GM18873 (cell line): Measurements from ENCODE around the gene ZSWIM5.
"Not testable (repeated sequence)": the region's sequence is repeated elsewhere in the genome, so short reads cannot be mapped to it uniquely, and the experiment has no call there.

Source experiments
- ATAC-seq: cut with Tn5 transposase; IDR thresholded peaks from one replicate; pipeline ENCODE4 v1.9.1; 2021; ENCODE audit warnings: mild to moderate bottlenecking, moderate library complexity, moderate number of reproducible peaks; ENCODE audit not compliant: unreplicated experiment, low FRiP score

ZSWIM5 gene

GRCh38 chr1:45008516-45008915, 197.9 kb downstream of the ZSWIM5 start:
- no peak for ATAC-seq

- no peak for ATAC-seq
Measured at GRCh38 chr1:45008076-45008475, 198.3 kb downstream of the ZSWIM5 start.

GRCh38 chr1:45007311-45007710, 199.1 kb downstream of the ZSWIM5 start:
- ATAC-seq = no peak

- ATAC-seq = no peak
Measured at GRCh38 chr1:45005761-45006160, 200.6 kb downstream of the ZSWIM5 start.

GRCh38 chr1:45004281-45004920, 202.0 kb downstream of the ZSWIM5 start:
- ATAC-seq = no peak

- no peak for ATAC-seq
Measured at GRCh38 chr1:45003741-45004140, 202.7 kb downstream of the ZSWIM5 start.

- no peak for ATAC-seq
Measured at GRCh38 chr1:45002650-45003645, 203.5 kb downstream of the ZSWIM5 start.

GRCh38 chr1:45001576-45001975, 204.8 kb downstream of the ZSWIM5 start:
- not testable (repeated sequence) for ATAC-seq

- ATAC-seq = no peak
Measured at GRCh38 chr1:45001011-45001481, 205.4 kb downstream of the ZSWIM5 start.

GRCh38 chr1:44999232-44999631, 207.2 kb downstream of the ZSWIM5 start:
- ATAC-seq = no peak

GRCh38 chr1:44995467-44996238, 210.8 kb downstream of the ZSWIM5 start:
- no peak for ATAC-seq

GRCh38 chr1:44994309-44994898, 212.0 kb downstream of the ZSWIM5 start:
- ATAC-seq = no peak

- ATAC-seq = no peak
Measured at GRCh38 chr1:44988531-44989156, 217.8 kb downstream of the ZSWIM5 start.

GRCh38 chr1:44985747-44986359, 220.6 kb downstream of the ZSWIM5 start:
- peak; percentile 9 for ATAC-seq

- not testable (repeated sequence) for ATAC-seq
Measured at GRCh38 chr1:44977372-44977771, 229.0 kb downstream of the ZSWIM5 start.

GRCh38 chr1:44976252-44976651, 230.2 kb downstream of the ZSWIM5 start:
- ATAC-seq = no peak

- no peak for ATAC-seq
Measured at GRCh38 chr1:44973645-44974044, 232.8 kb downstream of the ZSWIM5 start.

GRCh38 chr1:44970317-44970716, 236.1 kb downstream of the ZSWIM5 start:
- ATAC-seq = no peak
